CD14-positive monocyte (primary cell): ENCODE measurements around the gene ZSCAN25. TPM values are rescaled to one million over a fixed set of nuclear protein-coding genes. Genes with fewer than 3 reads are reported as not detected.

ENCODE experiments used
- DNase-seq, 3 donors: peaks; one replicate each; pipeline ENCODE4 v3.0.0-alpha.2; 2011 to 2022
- H2AFZ ChIP-seq: 2 replicates; pipeline ENCODE4 v1.6.0; 2012; ENCODE audit warnings: mild to moderate bottlenecking, low read depth, low read length, inconsistent platforms; ENCODE audit not compliant: insufficient read depth, poor library complexity, severe bottlenecking
- H3K27ac ChIP-seq, 2 donors: 1 replicate in 1 of 2; 2 replicates in 1 of 2; pipeline ENCODE4 v1.5.1; 2012 to 2013; ENCODE audit warnings: low read length in 2 of 2, control low read depth in 1 of 2, inconsistent platforms in 1 of 2, low read depth in 1 of 2, mild to moderate bottlenecking in 1 of 2
- H3K27me3 ChIP-seq, 2 donors: one replicate each; pipeline versions ENCODE4 v1.6.0 to v1.6.1; 2011 to 2013; ENCODE audit warnings: low read length in 2 of 2; ENCODE audit not compliant: control insufficient read depth in 2 of 2, insufficient read depth in 2 of 2
- H3K36me3 ChIP-seq, 2 donors: replicated peaks in 1 of 2; 1 replicate in 1 of 2; 2 replicates in 1 of 2; pipeline versions ENCODE4 v1.5.1 to v1.6.1; 2012 to 2013; ENCODE audit warnings: low read length in 2 of 2, control low read depth in 1 of 2, inconsistent platforms in 1 of 2, mild to moderate bottlenecking in 1 of 2; ENCODE audit not compliant: insufficient read depth in 2 of 2, control insufficient read depth in 1 of 2
- H3K4me1 ChIP-seq, 2 donors: 1 replicate in 1 of 2; 2 replicates in 1 of 2; pipeline versions ENCODE4 v1.5.1 to v1.6.1; 2012 to 2013; ENCODE audit warnings: low read length in 2 of 2, control low read depth in 1 of 2, inconsistent platforms in 1 of 2, mild to moderate bottlenecking in 1 of 2, moderate library complexity in 1 of 2; ENCODE audit not compliant: insufficient read depth in 2 of 2, control insufficient read depth in 1 of 2
- H3K4me2 ChIP-seq: replicated peaks from 2 replicates; pipeline ENCODE3; 2012; ENCODE audit warnings: low read length, moderate library complexity, mild to moderate bottlenecking; ENCODE audit not compliant: poor library complexity, severe bottlenecking; ENCODE audit errors: extremely low read depth
- H3K4me3 ChIP-seq, 3 experiments: fragments of 200-600 bp in 1 of 3; sonication (generic) in 1 of 3; replicated peaks in 1 of 3; 1 replicate in 2 of 3; 2 replicates in 1 of 3; pipeline ENCODE4 v1.5.1; 2011 to 2013; ENCODE audit warnings: low read length in 3 of 3, mild to moderate bottlenecking in 3 of 3, control low read depth in 2 of 3, low read depth in 2 of 3, inconsistent platforms in 1 of 3, moderate library complexity in 1 of 3
- H3K79me2 ChIP-seq: 2 replicates; pipeline ENCODE4 v1.6.0; 2012; ENCODE audit warnings: mild to moderate bottlenecking, control low read depth, inconsistent platforms, low read length, moderate library complexity; ENCODE audit not compliant: insufficient read depth
- H3K9ac ChIP-seq: 2 replicates; pipeline ENCODE4 v1.6.0; 2017; ENCODE audit warnings: low read length, mild to moderate bottlenecking; ENCODE audit not compliant: insufficient read depth, poor library complexity, severe bottlenecking
- H3K9me3 ChIP-seq, 2 donors: replicated peaks in 1 of 2; 1 replicate in 1 of 2; 2 replicates in 1 of 2; pipeline versions ENCODE4 v1.5.1 to v1.6.1; 2012 to 2013; ENCODE audit warnings: low read length in 2 of 2, control low read depth in 1 of 2; ENCODE audit not compliant: control insufficient read depth in 1 of 2, insufficient read depth in 1 of 2
- H4K20me1 ChIP-seq: 2 replicates; pipeline ENCODE4 v1.6.0; 2012; ENCODE audit warnings: mild to moderate bottlenecking, low read length, control low read depth, moderate library complexity; ENCODE audit not compliant: insufficient read depth
- H3K27ac Mint-ChIP-seq, 7 donors: one replicate each; pipeline ENCODE4 v1.8.0; 2020; ENCODE audit warnings: mild to moderate bottlenecking in 7 of 7, mixed read lengths in 7 of 7, moderate library complexity in 6 of 7, inconsistent platforms in 2 of 7
- H3K27me3 Mint-ChIP-seq, 3 donors: one replicate each; pipeline ENCODE4 v1.8.0; 2021 to 2022; ENCODE audit warnings: low read depth in 3 of 3, mild to moderate bottlenecking in 3 of 3, mixed read lengths in 3 of 3, moderate library complexity in 3 of 3, inconsistent platforms in 1 of 3
- H3K36me3 Mint-ChIP-seq, 2 donors: one replicate each; pipeline ENCODE4 v1.8.0; 2020; ENCODE audit warnings: mixed read lengths in 2 of 2, inconsistent platforms in 1 of 2, mild to moderate bottlenecking in 1 of 2
- H3K4me1 Mint-ChIP-seq: one replicate; pipeline ENCODE4 v1.8.0; 2020; ENCODE audit warnings: mild to moderate bottlenecking, mixed read lengths
- H3K4me3 Mint-ChIP-seq, 2 donors: one replicate each; pipeline ENCODE4 v1.8.0; 2020; ENCODE audit warnings: mild to moderate bottlenecking in 2 of 2, mixed read lengths in 2 of 2, moderate library complexity in 1 of 2
- H3K9me3 Mint-ChIP-seq, 7 donors: one replicate each; pipeline ENCODE4 v1.8.0; 2020 to 2022; ENCODE audit warnings: mixed read lengths in 7 of 7, mild to moderate bottlenecking in 6 of 7, moderate library complexity in 6 of 7, inconsistent platforms in 2 of 7
- WGBS: methylation state at CpG from one replicate; pipeline ENCODE4 v1.1.5; 2013; ENCODE audit warnings: missing lambda C conversion rate; ENCODE audit not compliant: insufficient coverage; 5-methylcytosine and 5-hydroxymethylcytosine counted together
- intact Hi-C, 2 donors: fragments of 100-400 bp; cut with micrococcal nuclease; formaldehyde crosslinking; loops; one replicate each; pipeline versions ENCODE4 v1.15.0 to v1.15.1; 2023
- polyA plus RNA-seq, 3 donors: library from polyadenylated mRNA; depleted of rRNA in 1 of 3; unstranded in 2 of 3; stranded (reverse) in 1 of 3; fragments of 300-500 nt in 2 of 3; fragments of >200 nt in 1 of 3; fragmentation: Illumina TruSeq in 2 of 3; gene quantifications; 1 replicate in 2 of 3; 2 replicates in 1 of 3; pipeline ENCODE4 v1.2.3, GENCODE V29; 2012 to 2021
- TF ChIP-seq, protein P1 (sequence below): fragments of 200-600 bp; IDR thresholded peaks from one replicate; pipeline ENCODE4 v1.8.0; 2022; ENCODE audit warnings: antibody characterized with exemption, mild to moderate bottlenecking

ZSCAN25 gene
- polyA plus RNA-seq, 3 donors = 4.3 to 7.3 (median 6.1) TPM

DNA sequence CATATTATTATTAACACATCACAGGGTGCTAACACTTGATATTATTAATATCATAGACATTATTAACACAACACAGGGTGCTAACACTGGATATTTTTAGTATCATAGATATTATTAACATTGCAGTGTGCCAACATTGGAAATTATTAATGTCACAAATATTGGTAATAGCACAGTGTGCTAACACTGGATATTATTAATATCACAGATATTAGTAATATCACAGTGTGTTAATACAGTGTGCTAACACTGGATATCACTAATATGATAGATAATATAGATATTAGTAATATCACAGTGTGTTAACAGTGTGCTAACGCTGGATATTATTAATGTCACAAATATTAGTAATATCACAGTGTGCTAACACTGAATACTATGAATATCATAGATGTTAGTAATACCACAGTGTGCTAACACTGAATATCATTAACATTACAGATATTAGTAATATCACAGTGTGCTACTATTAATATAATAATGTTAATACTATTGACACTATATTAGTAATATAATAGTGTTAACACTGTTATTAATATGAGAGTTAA lies 20.3 kb upstream of the ZSCAN25 start:
- Mint-ChIP-seq H3K36me3 (no peaks in the 10 kb centered on the region), H3K27ac (no peak overlapping the region), H3K9me3 (peaks cover 0 to 3% (median 0%) of the 10 kb centered on the region in 7 donors), H3K4me3 (no peak overlapping the region), H3K27me3 (peaks cover 2% of the 10 kb centered on the region in 3 donors), H3K4me1 (no peaks in the 10 kb centered on the region)
- no peaks in the 10 kb centered on the region for H3K27me3 ChIP-seq
- H3K27ac ChIP-seq = no peak overlapping the region
- no peak overlapping the region for H2AFZ ChIP-seq
- no peak overlapping the region for H3K4me3 ChIP-seq
- no peak for DNase-seq
- TF ChIP-seq, protein P1, sequence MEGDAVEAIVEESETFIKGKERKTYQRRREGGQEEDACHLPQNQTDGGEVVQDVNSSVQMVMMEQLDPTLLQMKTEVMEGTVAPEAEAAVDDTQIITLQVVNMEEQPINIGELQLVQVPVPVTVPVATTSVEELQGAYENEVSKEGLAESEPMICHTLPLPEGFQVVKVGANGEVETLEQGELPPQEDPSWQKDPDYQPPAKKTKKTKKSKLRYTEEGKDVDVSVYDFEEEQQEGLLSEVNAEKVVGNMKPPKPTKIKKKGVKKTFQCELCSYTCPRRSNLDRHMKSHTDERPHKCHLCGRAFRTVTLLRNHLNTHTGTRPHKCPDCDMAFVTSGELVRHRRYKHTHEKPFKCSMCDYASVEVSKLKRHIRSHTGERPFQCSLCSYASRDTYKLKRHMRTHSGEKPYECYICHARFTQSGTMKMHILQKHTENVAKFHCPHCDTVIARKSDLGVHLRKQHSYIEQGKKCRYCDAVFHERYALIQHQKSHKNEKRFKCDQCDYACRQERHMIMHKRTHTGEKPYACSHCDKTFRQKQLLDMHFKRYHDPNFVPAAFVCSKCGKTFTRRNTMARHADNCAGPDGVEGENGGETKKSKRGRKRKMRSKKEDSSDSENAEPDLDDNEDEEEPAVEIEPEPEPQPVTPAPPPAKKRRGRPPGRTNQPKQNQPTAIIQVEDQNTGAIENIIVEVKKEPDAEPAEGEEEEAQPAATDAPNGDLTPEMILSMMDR = no peak
- H3K79me2 ChIP-seq = no peaks in the 10 kb centered on the region
- H3K36me3 ChIP-seq = no peaks in the 10 kb centered on the region
- intact Hi-C loops = no loop called here
- H4K20me1 ChIP-seq = no peaks in the 10 kb centered on the region
- H3K9me3 ChIP-seq = no peaks in the 10 kb centered on the region
- H3K4me2 ChIP-seq = no peak overlapping the region
- no peak overlapping the region for H3K9ac ChIP-seq
- H3K4me1 ChIP-seq = no peaks in the 10 kb centered on the region
- WGBS = no CpG with 5 or more reads among the region's 1 CpG

DNA sequence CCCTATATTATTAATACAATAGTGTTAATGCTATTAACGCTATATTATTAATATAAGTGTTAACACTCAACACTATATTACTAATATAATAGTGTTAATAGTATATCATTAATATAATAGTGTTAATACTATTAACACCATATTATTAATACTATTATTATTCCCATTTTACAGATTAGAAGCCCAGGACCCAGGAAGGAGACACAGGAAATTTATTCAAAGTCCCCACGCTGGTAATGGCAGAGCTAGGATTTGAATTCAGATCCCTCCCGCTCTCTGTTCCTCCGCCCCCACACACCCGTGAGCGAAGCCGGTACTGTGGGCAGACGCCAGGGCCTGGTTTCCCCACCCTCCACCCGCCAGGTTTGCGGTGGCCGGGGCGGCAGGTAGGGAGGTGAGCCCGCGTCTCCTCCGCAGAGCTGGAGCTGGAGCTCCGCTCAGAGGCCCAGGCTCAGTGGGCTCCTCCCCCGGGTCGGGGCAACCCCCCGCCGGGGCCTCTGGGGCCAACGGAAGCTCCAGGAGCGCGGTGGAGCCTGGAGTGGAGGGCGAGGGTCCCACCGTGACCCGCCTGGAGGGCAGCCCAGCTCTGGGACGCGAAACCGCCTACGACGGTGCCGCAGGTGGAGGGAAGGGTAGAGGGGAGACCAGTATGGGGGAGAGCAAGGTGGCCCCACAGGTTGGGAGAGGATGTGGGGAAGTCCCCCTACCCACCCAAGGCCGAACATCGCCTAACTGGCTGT lies 18.8 kb upstream of the ZSCAN25 start, which contains the start of gene TMEM225B:
TSS of gene TMEM225B (plus strand) at position 506 of the 740 bp plus-strand sequence. CDS start 6,122 bp downstream, outside the sequence.
- H3K4me3 ChIP-seq = no peak within 1 kb of the TSS
- H3K4me1 ChIP-seq = no peaks in the 10 kb centered on the region
- H3K27ac ChIP-seq = no peak within 1 kb of the TSS
- no peak within 1 kb of the TSS for H3K9ac ChIP-seq
- Mint-ChIP-seq H3K9me3 (peaks cover 0 to 3% (median 0%) of the 10 kb centered on the region in 7 donors), H3K4me3 (no peak within 1 kb of the TSS), H3K4me1 (peaks cover 1% of the 10 kb centered on the region), H3K27ac (no peak within 1 kb of the TSS), H3K36me3 (no peaks in the 10 kb centered on the region), H3K27me3 (peaks cover 2% of the 10 kb centered on the region in 3 donors)
- H3K79me2 ChIP-seq = no peaks in the 10 kb centered on the region
- no peaks in the 10 kb centered on the region for H4K20me1 ChIP-seq
- intact Hi-C loops = no loop called here
- H3K36me3 ChIP-seq = no peaks in the 10 kb centered on the region
- TF ChIP-seq, protein P1 = no peak
- H3K9me3 ChIP-seq = no peaks in the 10 kb centered on the region
- 73% methylated on average over 11 of the region's 34 CpGs for WGBS
- H3K4me2 ChIP-seq = no peak within 1 kb of the TSS
- H3K27me3 ChIP-seq = no peaks in the 10 kb centered on the region
- H2AFZ ChIP-seq = no peak within 1 kb of the TSS
- no peak for DNase-seq
